HepG2 (cell line): Measurements from ENCODE around the gene SLTM. TPM values are rescaled to one million over a fixed set of nuclear protein-coding genes. Genes with fewer than 3 reads are reported as not detected.

ENCODE experiments used
- CCDC6 ChIP-seq: sonication (generic); formaldehyde crosslinking; IDR thresholded peaks from 2 replicates; pipeline ENCODE4 v1.8.1; 2022; ENCODE audit warnings: mild to moderate bottlenecking, missing genetic modification reagents, moderate library complexity
- EED ChIP-seq: sonication (generic); formaldehyde crosslinking; IDR thresholded peaks from 2 replicates; pipeline ENCODE4 v1.5.0; 2020; ENCODE audit warnings: mild to moderate bottlenecking, missing genetic modification reagents
- EZH2 ChIP-seq: conservative IDR thresholded peaks from 2 replicates; pipeline ENCODE4 v1.6.1; 2012; ENCODE audit warnings: mild to moderate bottlenecking, low read depth, low read length, moderate library complexity
- FOXC1 ChIP-seq: sonication (generic); formaldehyde crosslinking; IDR thresholded peaks from 2 replicates; pipeline ENCODE4 v1.8.0; 2022; ENCODE audit warnings: mild to moderate bottlenecking, missing genetic modification reagents, borderline replicate concordance
- HBP1 ChIP-seq: IDR thresholded peaks from 2 replicates; pipeline ENCODE4 v1.6.1; 2016; ENCODE audit warnings: low read depth, control low read depth
- HMG20B ChIP-seq: conservative IDR thresholded peaks from 2 replicates; pipeline ENCODE4 v1.6.1; 2016; ENCODE audit warnings: missing genetic modification reagents, missing compliant biosample characterization
- IKZF1 ChIP-seq: fragments of 450-650 bp; IDR thresholded peaks from 2 replicates; pipeline ENCODE4 v1.7.1; 2016
- PCBP2 ChIP-seq: fragments of 200-400 bp; formaldehyde crosslinking; optimal IDR thresholded peaks from 2 replicates; pipeline ENCODE3; 2018; ENCODE audit warnings: low read length, low read depth; ENCODE audit not compliant: poor library complexity, severe bottlenecking
- TCF7 ChIP-seq: sonication (generic); IDR thresholded peaks from 2 replicates; pipeline ENCODE4 v1.6.1; 2016; ENCODE audit warnings: antibody characterized with exemption, low read depth
- TCF7L2 ChIP-seq: IDR thresholded peaks from 2 replicates; pipeline ENCODE4 v1.6.1; 2011; ENCODE audit warnings: mild to moderate bottlenecking, low read depth, low read length, moderate library complexity
- THRA ChIP-seq: sonication (generic); formaldehyde crosslinking; IDR thresholded peaks from 2 replicates; pipeline ENCODE4 v1.4.0; 2020; ENCODE audit warnings: missing genetic modification reagents, borderline replicate concordance
- XBP1 ChIP-seq: sonication (generic); formaldehyde crosslinking; IDR thresholded peaks from 2 replicates; pipeline ENCODE4 v1.5.0; 2020; ENCODE audit warnings: missing genetic modification reagents
- ZBTB25 ChIP-seq: IDR thresholded peaks from 2 replicates; pipeline ENCODE4 v1.6.1; 2018; ENCODE audit warnings: missing genetic modification reagents
- ZFP1 ChIP-seq: IDR thresholded peaks from 2 replicates; pipeline ENCODE4 v1.6.1; 2016
- ZNF557 ChIP-seq: sonication (generic); formaldehyde crosslinking; IDR thresholded peaks from 2 replicates; pipeline ENCODE4 v1.4.0; 2020; ENCODE audit warnings: missing genetic modification reagents
- polyA plus RNA-seq, 8 experiments: library from polyadenylated mRNA; depleted of rRNA in 3 of 8; stranded (reverse) in 7 of 8; unstranded in 1 of 8; fragments of >200 nt; fragmentation: Illumina TruSeq in 4 of 8; extraction: Trizol in 4 of 8; gene quantifications; 2 replicates each; pipeline versions ENCODE4 v1.2.1 to v1.2.3, GENCODE V29; 2011 to 2016; ENCODE audit warnings: low read depth in 4 of 8, missing spikeins in 1 of 8, mixed read lengths in 1 of 8; ENCODE audit not compliant: insufficient read depth in 1 of 8
- total RNA-seq, 5 experiments: library from RNA; depleted of rRNA; stranded (reverse); fragments of >200 nt; fragmentation: Illumina TruSeq; extraction: Trizol; gene quantifications; 2 replicates each; pipeline ENCODE4 v1.2.3, GENCODE V29; 2016; ENCODE audit warnings: low read depth in 1 of 5
- TF ChIP-seq, protein P1 (sequence below): sonication (generic); formaldehyde crosslinking; IDR thresholded peaks from 2 replicates; pipeline ENCODE4 v1.5.0; 2020; ENCODE audit warnings: mild to moderate bottlenecking, missing genetic modification reagents
- TF ChIP-seq, protein P2 (sequence below): sonication (generic); formaldehyde crosslinking; IDR thresholded peaks from 2 replicates; pipeline ENCODE4 v1.5.0; 2020; ENCODE audit warnings: missing genetic modification reagents
- TF ChIP-seq, protein P3 (sequence below): sonication (generic); formaldehyde crosslinking; IDR thresholded peaks from 2 replicates; pipeline ENCODE4 v1.5.1; 2020; ENCODE audit warnings: missing genetic modification reagents, mild to moderate bottlenecking, borderline replicate concordance

SLTM gene
- total and polyA plus RNA-seq, 2 of the 13 experiments (the other 11 are each of a cell fraction or from before 2014, with no cell fraction given): 22.0 to 64.2 TPM

- TF ChIP-seq, protein P1, sequence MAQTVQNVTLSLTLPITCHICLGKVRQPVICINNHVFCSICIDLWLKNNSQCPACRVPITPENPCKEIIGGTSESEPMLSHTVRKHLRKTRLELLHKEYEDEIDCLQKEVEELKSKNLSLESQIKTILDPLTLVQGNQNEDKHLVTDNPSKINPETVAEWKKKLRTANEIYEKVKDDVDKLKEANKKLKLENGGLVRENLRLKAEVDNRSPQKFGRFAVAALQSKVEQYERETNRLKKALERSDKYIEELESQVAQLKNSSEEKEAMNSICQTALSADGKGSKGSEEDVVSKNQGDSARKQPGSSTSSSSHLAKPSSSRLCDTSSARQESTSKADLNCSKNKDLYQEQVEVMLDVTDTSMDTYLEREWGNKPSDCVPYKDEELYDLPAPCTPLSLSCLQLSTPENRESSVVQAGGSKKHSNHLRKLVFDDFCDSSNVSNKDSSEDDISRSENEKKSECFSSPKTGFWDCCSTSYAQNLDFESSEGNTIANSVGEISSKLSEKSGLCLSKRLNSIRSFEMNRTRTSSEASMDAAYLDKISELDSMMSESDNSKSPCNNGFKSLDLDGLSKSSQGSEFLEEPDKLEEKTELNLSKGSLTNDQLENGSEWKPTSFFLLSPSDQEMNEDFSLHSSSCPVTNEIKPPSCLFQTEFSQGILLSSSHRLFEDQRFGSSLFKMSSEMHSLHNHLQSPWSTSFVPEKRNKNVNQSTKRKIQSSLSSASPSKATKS (CRISPR knock-in tag): no peak; the same call in 1 of the 2 replicates
- TF ChIP-seq EED (peak; percentile 93), ZFP1 (peak; percentile 23; the same call in 1 of the 2 replicates), IKZF1 (no peak), THRA (CRISPR knock-in tag) (peak; percentile 80; the same call in 1 of the 2 replicates), CCDC6 (CRISPR knock-in tag) (peak; percentile 78; the same call in 1 of the 2 replicates), ZNF557 (CRISPR knock-in tag) (no peak), EZH2 (no peak), TCF7 (0 out of 2 replicates have a peak, but pooled peaks have one; percentile 4), TCF7L2 (no peak), HMG20B (CRISPR knock-in tag) (0 out of 2 replicates have a peak, but pooled peaks have one; percentile 45), PCBP2 (no peak), FOXC1 (CRISPR knock-in tag) (peak; percentile 85; the same call in 1 of the 2 replicates), XBP1 (CRISPR knock-in tag) (no peak), HBP1 (CRISPR knock-in tag) (no peak), ZBTB25 (CRISPR knock-in tag) (peak; percentile 42; the same call in 1 of the 2 replicates)
- TF ChIP-seq, protein P2, sequence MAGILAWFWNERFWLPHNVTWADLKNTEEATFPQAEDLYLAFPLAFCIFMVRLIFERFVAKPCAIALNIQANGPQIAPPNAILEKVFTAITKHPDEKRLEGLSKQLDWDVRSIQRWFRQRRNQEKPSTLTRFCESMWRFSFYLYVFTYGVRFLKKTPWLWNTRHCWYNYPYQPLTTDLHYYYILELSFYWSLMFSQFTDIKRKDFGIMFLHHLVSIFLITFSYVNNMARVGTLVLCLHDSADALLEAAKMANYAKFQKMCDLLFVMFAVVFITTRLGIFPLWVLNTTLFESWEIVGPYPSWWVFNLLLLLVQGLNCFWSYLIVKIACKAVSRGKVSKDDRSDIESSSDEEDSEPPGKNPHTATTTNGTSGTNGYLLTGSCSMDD (CRISPR knock-in tag): no peak
- TF ChIP-seq, protein P3, sequence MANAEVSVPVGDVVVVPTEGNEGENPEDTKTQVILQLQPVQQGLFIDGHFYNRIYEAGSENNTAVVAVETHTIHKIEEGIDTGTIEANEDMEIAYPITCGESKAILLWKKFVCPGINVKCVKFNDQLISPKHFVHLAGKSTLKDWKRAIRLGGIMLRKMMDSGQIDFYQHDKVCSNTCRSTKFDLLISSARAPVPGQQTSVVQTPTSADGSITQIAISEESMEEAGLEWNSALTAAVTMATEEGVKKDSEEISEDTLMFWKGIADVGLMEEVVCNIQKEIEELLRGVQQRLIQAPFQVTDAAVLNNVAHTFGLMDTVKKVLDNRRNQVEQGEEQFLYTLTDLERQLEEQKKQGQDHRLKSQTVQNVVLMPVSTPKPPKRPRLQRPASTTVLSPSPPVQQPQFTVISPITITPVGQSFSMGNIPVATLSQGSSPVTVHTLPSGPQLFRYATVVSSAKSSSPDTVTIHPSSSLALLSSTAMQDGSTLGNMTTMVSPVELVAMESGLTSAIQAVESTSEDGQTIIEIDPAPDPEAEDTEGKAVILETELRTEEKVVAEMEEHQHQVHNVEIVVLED (CRISPR knock-in tag): peak; percentile 68; the same call in 1 of the 2 replicates
Measured at GRCh38 chr15:58864602-58865424, 68.7 kb downstream of the SLTM start (continued).
